ENCODE measurements around the gene RAB11FIP5.

DNA sequence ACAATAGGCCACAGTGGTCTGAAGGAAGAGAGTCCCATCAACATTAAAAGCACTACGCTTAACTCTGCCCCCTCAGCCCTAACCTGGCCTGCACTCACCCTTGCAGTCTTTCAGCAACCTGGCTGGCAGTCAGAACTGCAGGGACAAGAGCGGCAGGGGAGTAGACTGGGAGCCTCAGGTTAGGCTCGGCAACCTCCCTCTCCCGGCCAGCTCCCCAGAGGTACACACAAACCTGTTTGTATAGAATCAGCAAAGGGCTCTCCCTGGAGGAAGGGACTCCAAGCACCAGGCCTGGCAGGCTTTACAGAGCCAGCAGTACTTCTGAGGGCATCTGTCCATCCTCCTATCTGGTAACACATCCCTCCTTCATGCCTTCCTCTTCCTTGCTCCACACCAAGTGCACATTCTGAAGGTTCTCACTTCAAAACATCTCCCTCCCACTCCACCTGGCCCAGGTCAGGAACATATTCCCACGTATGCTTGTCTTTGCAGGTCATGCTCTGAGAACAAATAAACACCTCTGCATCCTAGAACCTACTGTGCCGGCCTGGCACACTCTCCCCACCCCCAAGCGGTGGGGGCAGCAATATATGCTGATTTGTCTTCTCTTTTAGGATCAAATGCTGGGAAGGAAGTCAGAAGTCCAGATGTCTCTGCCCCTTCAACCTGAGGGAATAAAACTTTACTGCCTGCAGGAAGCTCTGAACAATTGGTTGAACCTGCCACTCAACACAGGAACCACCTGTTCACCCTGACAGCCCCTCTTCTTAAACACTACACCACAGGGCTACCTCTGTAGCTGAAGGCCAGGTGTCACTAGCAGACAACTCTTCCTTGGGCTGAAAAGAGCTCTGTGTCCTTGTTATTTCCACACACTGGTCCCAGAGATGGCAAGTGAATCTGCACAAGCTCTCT is 28.6 kb downstream of the RAB11FIP5 start:
- TF ChIP-seq CTCF (IDR thresholded peaks at IDR 0.05; ENCODE audit: low read depth, low read length) (no peak), POLR2A (IDR thresholded peaks at IDR 0.05; ENCODE audit: extremely low read depth, insufficient read length) (no peak), MAX (IDR thresholded peaks at IDR 0.05; ENCODE audit: low read depth, low read length) (no peak), MYC (IDR thresholded peaks at IDR 0.05; ENCODE audit: low read depth, low read length) (no peak)

All from NB4 (cell line).